ENCODE results near the gene TXNDC2.
"Not testable (repeated sequence)": the region's sequence is repeated elsewhere in the genome, so short reads cannot be mapped to it uniquely, and the experiment has no call there.

TXNDC2 gene

GRCh38 chr18:9912285-9912684 lies 26.5 kb downstream of the TXNDC2 start:
- not testable (repeated sequence) for H2AK5ac ChIP-seq (ENCODE audit: low read length, severe bottlenecking)

DNA sequence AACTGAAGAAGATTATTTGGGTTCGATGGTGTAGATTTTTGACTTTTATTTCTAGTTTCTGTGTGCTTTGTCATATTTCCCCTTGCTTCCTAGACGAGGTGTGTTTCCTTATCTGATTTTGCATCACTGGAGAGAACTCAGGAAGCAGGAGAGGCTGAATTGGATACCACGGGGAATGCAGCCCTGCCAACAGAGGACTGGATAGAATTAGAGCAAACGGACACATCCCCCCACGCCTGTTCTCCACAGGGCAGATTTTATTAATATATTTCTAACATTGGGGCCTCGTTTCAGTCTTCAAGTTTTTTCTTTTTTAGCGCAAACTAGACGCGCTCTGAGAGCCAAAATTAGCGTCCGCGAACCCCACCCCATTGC lies 27.4 kb downstream of the TXNDC2 start:
- no peak overlapping the region for H2AFZ ChIP-seq (ENCODE audit: low read depth, low read length)
- H2BK12ac ChIP-seq (ENCODE audit: low read length in 2 of 2) = no peak overlapping the region
- no peak overlapping the region for H2BK5ac ChIP-seq (ENCODE audit: low read depth, low read length, poor library complexity, severe bottlenecking)
- peak overlapping the region in 1 of 2 experiments; percentile 60 for H3K4ac ChIP-seq (ENCODE audit: low read depth in 1 of 2, low read length in 2 of 2)
- H3K27me3 ChIP-seq (ENCODE audit: control insufficient read depth in 1 of 2, insufficient read depth in 1 of 2, low read length in 2 of 2) = peaks cover 0 to 4% of the 10 kb centered on the region in 2 experiments
- H3K27ac ChIP-seq (ENCODE audit: low read length, poor library complexity, severe bottlenecking) = no peak overlapping the region
- H3K36me3 ChIP-seq (ENCODE audit: control insufficient read depth in 1 of 2, insufficient read depth in 2 of 2, low read depth in 1 of 2, low read length in 2 of 2) = no peaks in the 10 kb centered on the region
- H3K4me1 ChIP-seq (ENCODE audit: control insufficient read depth, insufficient read depth, low read depth, low read length) = peaks cover 3% of the 10 kb centered on the region
- H3K14ac ChIP-seq (ENCODE audit: low read length in 2 of 2) = no peak overlapping the region
- H2BK15ac ChIP-seq (ENCODE audit: low read depth, poor library complexity, severe bottlenecking) = peak overlapping the region; percentile 6
- no peaks in the 10 kb centered on the region for H3K79me1 ChIP-seq (replicated peaks; ENCODE audit: low read length, poor library complexity, severe bottlenecking)
- peak overlapping the region; percentile 79 for H3K4me2 ChIP-seq (ENCODE audit: low read length, poor library complexity, severe bottlenecking)
- H3K4me3 ChIP-seq (ENCODE audit: insufficient read depth in 1 of 2, low read depth in 1 of 2, low read length in 2 of 2) = peak overlapping the region; percentile 84 to 100
- H3K18ac ChIP-seq (ENCODE audit: low read depth in 1 of 2, low read length in 2 of 2) = no peak overlapping the region
- no peak overlapping the region for H4K91ac ChIP-seq (ENCODE audit: low read length)
- no peak overlapping the region for H2BK120ac ChIP-seq (ENCODE audit: low read depth, low read length)
- H4K8ac ChIP-seq (ENCODE audit: low read length) = no peak overlapping the region
- H3K23ac ChIP-seq (ENCODE audit: low read length in 2 of 2) = no peak overlapping the region
- no peak for DNase-seq
- H3K9me3 ChIP-seq (ENCODE audit: control insufficient read depth, low read length) = no peaks in the 10 kb centered on the region
- no peak overlapping the region for H2AK5ac ChIP-seq (ENCODE audit: low read length, severe bottlenecking)
- H3K9ac ChIP-seq (ENCODE audit: low read length) = peak overlapping the region; percentile 99
- WGBS = 7% methylated on average over 12 of the region's 12 CpGs

More at GRCh38 chr18:9912285-9912684, 26.5 kb downstream of the TXNDC2 start:
- 80% methylated on average over 1 of the region's 1 CpG for WGBS
- H2BK15ac ChIP-seq (ENCODE audit: low read depth, poor library complexity, severe bottlenecking); H4K91ac ChIP-seq (ENCODE audit: low read length); H2BK12ac ChIP-seq (ENCODE audit: low read length in 2 of 2); H3K9me3 ChIP-seq (ENCODE audit: control insufficient read depth, low read length); H3K4me1 ChIP-seq (ENCODE audit: control insufficient read depth, insufficient read depth, low read depth, low read length); H3K4me3 ChIP-seq (ENCODE audit: insufficient read depth in 1 of 2, low read depth in 1 of 2, low read length in 2 of 2); H3K27me3 ChIP-seq (ENCODE audit: control insufficient read depth in 1 of 2, insufficient read depth in 1 of 2, low read length in 2 of 2); H3K79me1 ChIP-seq (replicated peaks; ENCODE audit: low read length, poor library complexity, severe bottlenecking); H2AFZ ChIP-seq (ENCODE audit: low read depth, low read length); H3K23ac ChIP-seq (ENCODE audit: low read length in 2 of 2); H3K14ac ChIP-seq (ENCODE audit: low read length in 2 of 2); H4K8ac ChIP-seq (ENCODE audit: low read length); H3K36me3 ChIP-seq (ENCODE audit: control insufficient read depth in 1 of 2, insufficient read depth in 2 of 2, low read depth in 1 of 2, low read length in 2 of 2); H2BK120ac ChIP-seq (ENCODE audit: low read depth, low read length); DNase-seq; H2BK5ac ChIP-seq (ENCODE audit: low read depth, low read length, poor library complexity, severe bottlenecking); H3K4ac ChIP-seq (ENCODE audit: low read depth in 1 of 2, low read length in 2 of 2); H3K18ac ChIP-seq (ENCODE audit: low read depth in 1 of 2, low read length in 2 of 2); H3K4me2 ChIP-seq (ENCODE audit: low read length, poor library complexity, severe bottlenecking); H3K27ac ChIP-seq (ENCODE audit: low read length, poor library complexity, severe bottlenecking): not testable (repeated sequence)
- peak overlapping the region; percentile 99 for H3K9ac ChIP-seq (ENCODE audit: low read length)

GRCh38 chr18:9913526-9914333 lies 28.0 kb downstream of the TXNDC2 start, which contains the start of gene VAPA:
Gene VAPA, plus strand, starts transcription at chr18:9914016. Its CDS starts 241 bp downstream, at chr18:9914257.
- Histone ChIP-seq H4K91ac (ENCODE audit: low read length) (peak within 1 kb of the TSS; percentile 99), H3K14ac (ENCODE audit: low read length in 2 of 2) (peak within 1 kb of the TSS; percentile 98 to 99), H3K27me3 (ENCODE audit: control insufficient read depth in 1 of 2, insufficient read depth in 1 of 2, low read length in 2 of 2) (no peaks in the 10 kb centered on the region), H3K23ac (ENCODE audit: low read length in 2 of 2) (peak within 1 kb of the TSS; percentile 98 to 99), H2BK15ac (ENCODE audit: low read depth, poor library complexity, severe bottlenecking) (peak within 1 kb of the TSS; percentile 99), H3K4ac (ENCODE audit: low read depth in 1 of 2, low read length in 2 of 2) (peak within 1 kb of the TSS; percentile 98 to 99), H3K9ac (ENCODE audit: low read length) (peak within 1 kb of the TSS; percentile 99), H3K27ac (ENCODE audit: low read length, poor library complexity, severe bottlenecking) (peak within 1 kb of the TSS; percentile 94), H3K36me3 (ENCODE audit: control insufficient read depth in 1 of 2, insufficient read depth in 2 of 2, low read depth in 1 of 2, low read length in 2 of 2) (no peaks in the 10 kb centered on the region), H3K18ac (ENCODE audit: low read depth in 1 of 2, low read length in 2 of 2) (peak within 1 kb of the TSS; percentile 99), H2AK5ac (ENCODE audit: low read length, severe bottlenecking) (no peak within 1 kb of the TSS), H2BK120ac (ENCODE audit: low read depth, low read length) (peak within 1 kb of the TSS; percentile 98), H2BK12ac (ENCODE audit: low read length in 2 of 2) (peak within 1 kb of the TSS in 1 of 2 experiments; percentile 83), H3K4me2 (ENCODE audit: low read length, poor library complexity, severe bottlenecking) (peak within 1 kb of the TSS; percentile 90), H2BK5ac (ENCODE audit: low read depth, low read length, poor library complexity, severe bottlenecking) (peak within 1 kb of the TSS; percentile 100), H2AFZ (ENCODE audit: low read depth, low read length) (peak within 1 kb of the TSS; percentile 74), H3K79me1 (replicated peaks; ENCODE audit: low read length, poor library complexity, severe bottlenecking) (no peaks in the 10 kb centered on the region), H3K9me3 (ENCODE audit: control insufficient read depth, low read length) (no peaks in the 10 kb centered on the region), H4K8ac (ENCODE audit: low read length) (peak within 1 kb of the TSS; percentile 98), H3K4me1 (ENCODE audit: control insufficient read depth, insufficient read depth, low read depth, low read length) (peaks cover 3% of the 10 kb centered on the region), H3K4me3 (ENCODE audit: insufficient read depth in 1 of 2, low read depth in 1 of 2, low read length in 2 of 2) (peak within 1 kb of the TSS; percentile 91 to 100)
- under 1% methylated on average over 59 of the region's 87 CpGs for WGBS
- peak; percentile 94 for DNase-seq

DNA sequence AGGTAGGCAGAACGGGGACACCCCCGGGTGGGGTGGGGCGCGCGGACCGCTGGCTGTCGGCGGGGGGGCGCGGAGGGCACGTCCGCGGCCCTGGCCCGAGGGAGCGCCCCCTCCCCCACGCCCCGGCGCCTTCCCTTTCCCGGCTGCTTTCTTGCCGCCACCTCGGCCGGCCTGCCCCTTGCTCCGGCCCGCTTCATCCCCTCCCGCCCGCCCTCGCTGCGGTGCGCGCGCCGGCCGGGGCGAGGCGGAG lies 28.5 kb downstream of the TXNDC2 start:
- peak overlapping the region; percentile 100 for H2BK5ac ChIP-seq (ENCODE audit: low read depth, low read length, poor library complexity, severe bottlenecking)

More for the DNA sequence above, 28.5 kb downstream of the TXNDC2 start:
- peak overlapping the region; percentile 90 to 91 for H3K23ac ChIP-seq (ENCODE audit: low read length in 2 of 2)
- no peak for DNase-seq
- H3K9ac ChIP-seq (ENCODE audit: low read length) = peak overlapping the region; percentile 99
- peak overlapping the region; percentile 74 for H2AFZ ChIP-seq (ENCODE audit: low read depth, low read length)
- no peak overlapping the region for H3K4me2 ChIP-seq (ENCODE audit: low read length, poor library complexity, severe bottlenecking)
- H2BK120ac ChIP-seq (ENCODE audit: low read depth, low read length) = peak overlapping the region; percentile 98
- no peaks in the 10 kb centered on the region for H3K79me1 ChIP-seq (replicated peaks; ENCODE audit: low read length, poor library complexity, severe bottlenecking)
- peak overlapping the region; percentile 97 to 99 for H3K4ac ChIP-seq (ENCODE audit: low read depth in 1 of 2, low read length in 2 of 2)
- H2BK12ac ChIP-seq (ENCODE audit: low read length in 2 of 2) = peak overlapping the region in 1 of 2 experiments; percentile 39
- 0% methylated on average over 13 of the region's 35 CpGs for WGBS
- H2BK15ac ChIP-seq (ENCODE audit: low read depth, poor library complexity, severe bottlenecking) = peak overlapping the region; percentile 99
- peak overlapping the region; percentile 98 for H4K8ac ChIP-seq (ENCODE audit: low read length)
- H3K4me1 ChIP-seq (ENCODE audit: control insufficient read depth, insufficient read depth, low read depth, low read length) = peaks cover 5% of the 10 kb centered on the region
- H2AK5ac ChIP-seq (ENCODE audit: low read length, severe bottlenecking) = no peak overlapping the region
- H3K9me3 ChIP-seq (ENCODE audit: control insufficient read depth, low read length) = no peaks in the 10 kb centered on the region
- no peaks in the 10 kb centered on the region for H3K36me3 ChIP-seq (ENCODE audit: control insufficient read depth in 1 of 2, insufficient read depth in 2 of 2, low read depth in 1 of 2, low read length in 2 of 2)
- peak overlapping the region; percentile 99 for H3K18ac ChIP-seq (ENCODE audit: low read depth in 1 of 2, low read length in 2 of 2)
- peak overlapping the region; percentile 99 for H4K91ac ChIP-seq (ENCODE audit: low read length)
- H3K14ac ChIP-seq (ENCODE audit: low read length in 2 of 2) = peak overlapping the region; percentile 98 to 99
- H3K4me3 ChIP-seq (ENCODE audit: insufficient read depth in 1 of 2, low read depth in 1 of 2, low read length in 2 of 2) = peak overlapping the region; percentile 84 to 100
- H3K27me3 ChIP-seq (ENCODE audit: control insufficient read depth in 1 of 2, insufficient read depth in 1 of 2, low read length in 2 of 2) = no peaks in the 10 kb centered on the region
- peak overlapping the region; percentile 86 for H3K27ac ChIP-seq (ENCODE audit: low read length, poor library complexity, severe bottlenecking)

All from mesenchymal stem cell (in vitro differentiated cells and primary cell).